SW480 (cell line): ENCODE results near the gene SVIL.
"Not testable (repeated sequence)": the region's sequence is repeated elsewhere in the genome, so short reads cannot be mapped to it uniquely, and the experiment has no call there.

ENCODE experiments used
- DNase-seq: peaks from one replicate; pipeline ENCODE4 v3.0.0-alpha.2; 2016; ENCODE audit warnings: low spot score

Gene SVIL

DNA sequence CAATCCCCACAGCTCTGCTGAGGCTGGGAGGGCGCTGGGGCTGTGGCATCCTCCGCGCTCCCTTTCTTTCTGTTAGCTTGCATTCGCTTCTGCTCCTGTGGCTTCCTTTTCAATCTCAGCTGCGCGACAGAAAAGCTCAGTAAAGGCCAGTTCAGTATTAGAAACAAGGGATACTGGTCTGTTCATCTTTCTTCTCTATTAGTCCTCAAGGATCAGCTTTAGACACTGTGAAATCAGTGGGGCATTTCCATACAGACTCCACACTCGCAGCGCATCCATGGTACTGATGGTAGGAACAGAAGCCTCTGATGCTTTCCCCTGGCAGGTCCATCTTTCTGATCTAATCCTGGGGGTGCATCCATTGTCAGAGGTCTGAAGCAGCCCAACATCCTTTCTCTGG, 182.2 kb downstream of the SVIL start:
- DNase-seq = no peak

DNA sequence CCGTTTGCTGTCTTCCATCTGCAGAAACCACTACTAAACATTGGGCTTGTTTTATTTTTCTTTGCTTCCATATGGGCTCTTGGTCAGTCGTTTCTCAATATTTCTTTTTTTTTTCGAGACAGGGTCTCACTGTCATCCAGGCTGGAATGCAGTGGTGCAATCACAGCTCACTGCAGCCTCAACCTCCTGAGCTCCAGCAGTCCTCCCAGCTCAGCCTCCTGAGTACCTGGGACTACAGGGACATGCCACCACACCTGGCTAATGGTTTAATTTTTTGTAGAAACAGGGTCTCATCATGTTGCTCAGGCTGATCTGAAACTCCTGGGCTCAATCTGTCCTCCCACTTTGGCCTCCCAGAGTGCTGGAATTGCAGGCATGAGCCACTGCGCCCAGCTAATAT, 182.8 kb downstream of the SVIL start:
- no peak for DNase-seq

DNA sequence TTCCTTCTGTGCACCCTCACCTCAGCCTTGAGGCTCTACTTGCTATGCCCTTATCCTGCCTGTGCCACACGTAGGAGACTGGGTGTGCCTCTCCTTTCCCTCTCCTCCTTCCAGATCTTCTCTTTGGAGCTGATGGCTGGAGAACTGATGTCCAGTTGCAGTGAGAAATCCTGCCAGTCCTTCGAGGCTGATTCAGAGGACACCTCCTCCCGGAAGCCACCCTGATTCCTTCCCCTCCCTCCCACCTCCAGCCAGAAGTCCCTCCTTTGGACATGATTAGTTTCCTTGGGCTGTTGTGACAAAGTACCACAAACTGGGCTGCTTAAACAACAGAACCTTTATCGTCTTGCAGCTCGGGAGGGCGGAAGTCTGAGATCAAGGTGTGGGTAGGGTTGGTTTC, 184.4 kb downstream of the SVIL start:
- no peak for DNase-seq

DNA sequence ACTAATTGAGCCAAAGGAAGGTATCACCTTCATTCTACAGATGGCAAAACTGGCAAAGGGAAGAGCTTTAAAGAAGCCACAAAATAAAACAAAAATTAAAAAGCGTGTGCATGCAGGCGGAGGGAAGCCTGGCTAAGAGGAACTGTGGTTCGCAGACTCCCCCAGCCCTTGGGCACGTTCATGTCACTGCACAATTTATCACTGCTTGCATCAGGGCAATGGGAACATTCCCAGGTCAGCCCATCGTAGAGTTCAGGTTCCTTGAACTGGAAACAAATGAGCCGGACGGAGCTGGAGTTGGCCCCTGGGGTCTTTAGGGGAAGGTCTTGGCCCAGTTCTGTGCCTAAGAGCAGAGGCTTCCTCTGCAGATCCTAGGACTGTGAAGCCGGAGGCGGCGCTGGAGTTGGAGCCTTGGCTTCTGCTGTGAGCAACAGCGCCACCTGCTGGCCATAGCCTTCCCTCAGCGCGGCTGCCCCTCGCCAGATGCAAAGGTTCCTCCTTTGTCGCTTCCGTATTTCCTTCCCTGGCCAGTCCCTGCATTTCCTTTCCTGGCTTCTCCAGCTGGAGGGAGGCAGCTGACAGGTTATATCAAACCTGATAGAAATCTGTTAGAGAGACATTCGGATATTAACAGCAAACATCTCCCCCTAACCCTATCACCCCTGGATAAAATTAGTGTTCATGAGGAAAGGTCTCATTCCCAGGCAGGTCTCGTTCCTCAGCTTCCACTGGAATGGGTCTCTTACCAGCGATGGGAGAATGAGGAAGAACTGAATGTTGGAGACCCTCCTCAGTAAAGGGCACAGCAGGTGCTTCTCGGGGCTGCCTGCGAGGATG, 185.8 kb downstream of the SVIL start:
- not testable (repeated sequence) for DNase-seq

- DNase-seq = no peak
These were observed 186.6 kb downstream of the SVIL start for GRCh38 chr10:29448125-29448524.

GRCh38 chr10:29446327-29446726, 188.4 kb downstream of the SVIL start:
- peak; percentile 3 for DNase-seq

- no peak for DNase-seq
These were observed 190.8 kb downstream of the SVIL start for GRCh38 chr10:29443745-29444523.

GRCh38 chr10:29440981-29441380, 193.8 kb downstream of the SVIL start:
- no peak for DNase-seq

- DNase-seq = not testable (repeated sequence)
These were observed 195.8 kb downstream of the SVIL start for GRCh38 chr10:29439005-29439404.

DNA sequence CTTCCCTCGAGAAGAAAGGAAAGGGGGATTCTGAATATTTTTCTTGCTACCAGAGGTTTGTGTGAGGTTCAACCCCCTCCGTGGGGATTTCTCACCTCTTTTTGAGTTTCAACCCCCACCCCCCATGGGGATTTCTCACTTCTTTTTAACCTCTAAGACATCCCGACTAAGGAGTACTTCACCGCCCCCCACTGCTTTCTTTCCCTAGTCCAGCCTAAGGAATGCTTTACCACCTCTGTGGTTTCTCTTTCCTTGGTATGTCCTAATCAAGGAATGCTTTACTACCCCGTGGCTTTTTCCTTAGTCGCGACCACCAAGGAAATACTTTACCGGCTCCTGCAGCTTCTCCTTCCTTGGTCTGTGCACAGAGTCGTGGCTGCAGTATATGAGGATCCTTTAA, 196.5 kb downstream of the SVIL start:
- DNase-seq = no peak

- no peak for DNase-seq
These were observed 196.9 kb downstream of the SVIL start for GRCh38 chr10:29437871-29438270.

GRCh38 chr10:29435809-29436501, 198.8 kb downstream of the SVIL start:
- DNase-seq = no peak

DNA sequence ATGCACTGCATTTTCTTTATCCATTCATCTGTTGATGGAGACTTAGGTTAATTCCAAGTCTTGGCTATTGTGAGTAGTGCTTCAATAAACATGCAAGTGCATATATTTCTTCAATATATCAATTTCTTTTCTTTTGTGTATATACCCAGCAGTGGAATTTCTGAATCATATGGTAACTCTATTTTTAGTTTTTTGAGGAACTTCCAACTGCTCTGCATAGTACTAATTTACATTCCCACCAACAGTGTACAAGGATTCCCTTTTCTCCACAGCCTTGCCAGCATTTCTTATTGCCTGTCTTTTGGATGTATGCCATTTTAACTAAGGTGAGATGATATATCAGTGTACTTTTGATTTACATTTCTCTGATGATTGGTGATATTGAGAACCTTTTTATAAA, 200.7 kb downstream of the SVIL start:
- DNase-seq = no peak

DNA sequence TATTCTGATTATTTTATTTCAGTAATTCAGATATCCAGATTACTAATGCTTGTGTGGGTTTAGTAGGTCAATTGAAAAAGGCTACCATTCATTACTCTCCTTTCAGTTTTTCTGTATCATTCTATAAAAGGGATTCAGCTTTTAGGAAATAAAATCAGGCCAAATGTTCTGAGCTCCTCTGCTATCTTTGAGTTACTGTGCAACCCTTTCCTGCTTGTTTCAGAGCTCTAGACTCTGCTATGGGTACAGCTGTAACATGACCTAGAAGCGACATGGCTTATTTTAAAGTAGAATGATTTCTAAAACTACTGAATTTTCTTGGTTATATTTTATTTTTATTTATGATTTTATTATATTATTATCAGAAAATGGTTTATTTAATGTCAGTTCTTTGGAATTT, 203.1 kb downstream of the SVIL start:
- no peak for DNase-seq

DNA sequence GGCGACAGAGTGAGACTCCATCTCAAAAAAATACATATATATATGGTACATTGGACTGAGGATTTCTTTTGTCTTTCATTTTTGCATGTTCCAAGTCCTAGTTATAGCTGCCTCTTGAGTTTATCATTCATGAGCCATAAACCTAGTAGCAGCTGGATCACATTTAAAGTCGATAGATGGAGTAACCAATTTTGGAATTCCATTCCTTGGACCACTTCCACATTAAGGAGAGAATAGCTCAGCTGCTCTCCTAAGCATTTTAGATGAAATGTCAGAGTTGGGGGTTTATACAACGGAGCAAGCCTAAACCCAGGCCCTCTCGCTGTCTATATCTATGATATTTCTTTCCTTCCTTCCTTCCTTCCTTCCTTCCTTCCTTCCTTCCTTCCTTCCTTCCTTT, 204.7 kb downstream of the SVIL start:
- peak; percentile 8 for DNase-seq

GRCh38 chr10:29428486-29428885, 206.3 kb downstream of the SVIL start:
- DNase-seq = no peak

GRCh38 chr10:29427667-29428066, 207.1 kb downstream of the SVIL start:
- no peak for DNase-seq

DNA sequence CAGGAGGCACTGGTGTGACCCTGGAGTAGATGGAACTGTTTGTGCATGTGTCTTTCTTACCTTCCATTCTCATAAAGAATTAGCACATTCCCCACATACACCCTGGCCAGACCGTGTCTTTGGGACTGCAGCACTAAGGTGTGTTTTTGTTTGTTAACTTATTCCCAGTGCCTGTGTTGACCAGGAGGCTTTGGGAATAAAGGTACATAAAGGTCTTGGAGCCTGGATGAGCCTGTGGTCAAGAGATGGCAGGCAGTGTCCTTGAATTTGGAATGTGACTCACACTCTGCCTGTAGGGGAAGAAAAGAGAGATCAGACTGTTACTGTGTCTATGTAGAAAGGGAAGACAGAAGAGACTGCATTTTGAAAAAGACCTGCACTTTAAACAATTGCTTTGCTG, 208.4 kb downstream of the SVIL start:
- no peak for DNase-seq

DNA sequence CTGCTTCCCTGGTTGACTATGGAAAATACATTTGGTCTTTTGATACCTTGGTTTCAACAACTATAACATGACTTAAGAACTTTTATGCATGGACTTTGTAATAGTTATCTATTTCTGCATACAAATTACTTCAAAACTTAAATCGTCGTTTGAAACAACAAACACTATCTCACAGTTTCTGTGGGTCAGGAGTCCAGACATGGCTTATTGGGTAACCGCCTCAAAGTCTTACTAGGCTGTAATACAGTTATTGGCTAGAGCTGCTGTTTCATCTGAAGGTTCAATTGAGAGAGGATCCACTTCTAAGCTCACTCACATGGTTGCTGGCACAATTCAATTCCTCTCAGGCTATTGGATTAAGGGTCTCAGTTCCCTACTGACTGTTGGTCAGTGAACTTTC, 210.8 kb downstream of the SVIL start:
- DNase-seq = no peak

DNA sequence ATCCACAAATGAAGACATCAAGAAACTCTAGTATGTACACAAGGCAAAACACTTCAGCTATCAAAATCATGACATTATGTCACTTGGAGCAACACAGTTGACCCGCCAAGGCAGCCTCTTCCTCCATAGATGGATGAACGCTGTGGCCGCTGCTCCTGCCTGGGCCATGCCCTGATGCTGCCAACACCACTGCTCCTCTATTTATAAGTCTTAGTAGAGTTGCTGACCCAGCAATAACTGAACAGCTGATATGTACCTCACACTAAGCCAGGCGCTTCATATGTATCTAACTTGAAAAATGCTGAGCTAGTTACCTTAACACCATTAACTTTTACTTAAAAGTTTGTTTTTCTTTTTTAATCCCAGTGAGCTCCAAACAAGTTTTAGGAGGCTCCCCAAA, 214.0 kb downstream of the SVIL start:
- no peak for DNase-seq

- no peak for DNase-seq
These were observed 217.4 kb downstream of the SVIL start for GRCh38 chr10:29417324-29417723.

DNA sequence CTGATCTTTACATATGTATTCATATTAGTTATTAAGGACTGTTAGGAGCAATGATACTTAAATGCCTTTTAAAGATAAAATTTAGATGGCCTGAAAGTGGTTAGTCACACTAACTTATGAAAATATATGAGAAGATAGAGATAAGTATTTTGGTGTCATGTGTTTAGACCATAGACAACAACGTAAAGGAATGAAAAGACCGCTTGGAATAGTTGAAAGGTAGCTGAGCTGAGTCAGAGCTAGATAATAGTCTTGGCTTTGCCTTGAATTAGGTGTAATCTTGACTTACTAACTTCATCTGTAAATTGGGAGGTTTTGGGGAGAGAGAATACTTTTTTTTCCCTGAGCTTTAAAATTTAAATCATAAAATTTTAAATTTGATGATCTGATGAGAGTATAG, 218.9 kb downstream of the SVIL start:
- DNase-seq = no peak

DNA sequence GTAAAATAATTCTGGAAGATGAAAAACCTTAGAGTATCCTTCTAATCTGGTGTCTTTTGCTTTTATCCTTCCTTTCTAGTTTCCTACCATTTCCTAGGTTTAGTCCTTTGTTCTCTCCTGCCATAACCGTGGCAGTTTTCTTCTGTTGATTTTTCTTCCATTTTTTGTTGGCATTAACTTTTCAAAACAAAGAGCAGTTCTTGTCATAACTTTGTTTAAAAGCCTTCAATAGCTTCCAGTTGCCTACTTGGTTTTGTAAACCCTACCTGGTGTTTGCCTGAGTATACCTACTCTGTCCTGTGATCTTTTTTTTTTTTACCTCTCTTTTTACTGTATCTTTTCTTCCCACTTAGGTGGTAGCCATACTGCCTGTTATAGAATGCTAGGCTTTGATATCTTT, 220.3 kb downstream of the SVIL start:
- DNase-seq = no peak
